NCI-H345 treated with DMSO at 0.1 percent for 48 hours (cell line): ENCODE measurements around the gene PC.
"Not testable (repeated sequence)": the region's sequence is repeated elsewhere in the genome, so short reads cannot be mapped to it uniquely, and the experiment has no call there.

Experiments used
- DNase-seq: peaks from one replicate; lab custom pipeline; 2025; ENCODE audit not compliant: unreplicated experiment; lab: John Stamatoyannopoulos, UW

The PC gene

DNA sequence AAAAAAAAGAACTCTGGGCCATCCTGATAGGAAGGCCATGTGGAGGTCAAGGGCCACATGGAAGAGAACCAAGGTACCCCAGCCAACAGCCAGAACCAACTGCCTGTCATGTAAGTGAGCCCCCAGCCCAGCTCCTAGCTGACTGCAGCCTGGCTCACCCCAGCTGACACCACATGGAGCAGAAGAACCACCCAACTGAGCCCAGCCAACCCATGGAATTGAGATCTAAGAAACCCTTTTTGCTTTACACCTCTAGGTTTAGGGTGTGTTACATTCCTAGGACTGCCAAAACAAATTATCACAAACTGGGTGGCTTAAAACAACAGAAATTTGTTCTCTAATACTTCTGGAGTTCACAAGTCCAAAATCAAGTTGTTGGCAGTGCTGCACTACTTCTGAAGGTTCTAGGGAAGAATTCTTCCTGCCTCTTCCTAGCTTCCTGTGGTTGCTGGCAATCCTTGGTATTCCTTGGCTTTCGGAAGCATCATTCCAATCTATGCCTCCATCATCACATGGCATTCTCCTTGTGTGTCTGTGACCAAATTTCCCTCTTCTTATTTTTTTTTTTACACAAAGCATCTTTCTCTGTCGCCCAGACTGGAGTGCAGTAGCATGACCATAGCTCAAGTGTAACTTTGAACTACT lies 21.3 kb upstream of the PC start:
- no peak for DNase-seq

DNA sequence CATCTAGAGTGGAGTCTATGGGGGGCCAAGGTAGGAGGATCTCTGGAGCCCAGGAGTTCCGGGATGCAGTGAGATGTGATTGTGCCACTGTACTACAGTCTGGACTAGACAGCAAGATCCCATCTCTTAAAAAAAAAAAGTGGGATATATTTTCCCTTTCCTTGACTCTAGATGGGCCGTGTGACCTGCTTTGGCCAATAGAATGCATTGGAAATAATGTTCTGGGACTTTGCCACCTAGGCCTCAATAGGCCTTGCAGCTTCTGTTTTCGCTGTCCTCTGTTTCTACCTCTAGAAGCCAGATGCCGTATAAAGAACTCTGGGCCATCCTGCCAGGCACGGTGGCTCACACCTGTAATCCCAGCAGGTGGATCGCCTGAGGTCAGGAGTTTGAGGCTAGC lies 20.5 kb upstream of the PC start:
- no peak for DNase-seq

DNA sequence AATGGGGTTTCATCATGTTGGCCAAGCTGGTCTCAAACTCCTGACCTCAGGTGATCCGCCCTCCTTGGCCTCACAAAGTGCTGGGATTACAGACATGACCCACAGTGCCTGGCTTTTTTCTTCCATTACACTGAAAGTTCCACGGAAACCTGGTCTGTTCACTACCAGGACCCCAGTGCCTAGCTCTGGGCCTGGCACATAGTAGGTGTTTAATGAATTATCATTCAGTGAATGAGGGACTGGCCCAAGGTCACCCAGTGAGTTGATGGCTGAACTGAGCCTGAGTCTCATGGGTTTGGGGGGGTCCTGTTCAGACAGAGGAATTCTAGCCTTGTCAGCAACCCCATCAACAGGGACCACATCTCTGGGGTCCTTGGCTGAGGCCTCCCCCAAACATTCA lies 20.0 kb upstream of the PC start:
- no peak for DNase-seq

DNA sequence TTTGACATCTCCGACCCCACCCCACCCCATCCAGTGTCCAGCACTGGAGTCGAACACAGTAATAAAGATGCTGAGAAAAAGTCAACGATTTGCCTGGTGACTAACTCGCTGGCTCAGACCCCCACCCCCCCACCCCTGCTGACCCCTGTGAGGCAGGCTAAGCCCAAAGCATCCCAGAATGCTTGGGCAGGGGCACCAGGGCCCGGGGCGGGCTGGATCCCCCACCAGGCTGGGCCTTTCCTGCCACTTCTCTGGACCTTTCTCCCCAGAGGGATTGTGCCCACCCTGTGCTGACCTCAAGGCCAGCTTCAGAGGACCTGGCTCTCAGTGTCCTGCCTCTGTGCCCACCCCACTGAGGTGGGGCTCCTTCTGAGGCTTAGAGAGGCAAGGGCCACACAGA lies 18.7 kb upstream of the PC start:
- no peak for DNase-seq

DNA sequence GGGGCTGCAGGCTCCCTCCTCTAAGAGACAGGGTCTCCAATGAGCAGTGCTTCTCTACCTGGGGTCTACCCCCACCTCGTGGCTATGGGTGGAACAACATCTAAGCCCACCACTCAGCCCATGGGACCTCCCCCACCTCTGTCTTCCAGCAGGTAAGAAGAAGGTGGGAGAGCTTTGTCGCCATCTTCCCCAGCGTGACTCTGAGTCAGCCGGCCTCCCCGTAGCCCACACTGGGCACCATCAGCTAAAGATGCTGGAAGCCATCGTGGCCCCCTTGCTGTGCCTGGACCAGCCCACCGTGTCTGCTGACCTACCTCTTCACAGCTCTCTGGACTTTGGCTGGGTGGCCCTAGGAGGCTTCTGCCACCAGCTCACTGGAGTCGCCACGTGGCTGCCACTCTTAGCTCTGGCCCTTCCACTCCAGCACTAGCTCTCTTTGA lies 17.9 kb upstream of the PC start:
- DNase-seq = no peak

DNA sequence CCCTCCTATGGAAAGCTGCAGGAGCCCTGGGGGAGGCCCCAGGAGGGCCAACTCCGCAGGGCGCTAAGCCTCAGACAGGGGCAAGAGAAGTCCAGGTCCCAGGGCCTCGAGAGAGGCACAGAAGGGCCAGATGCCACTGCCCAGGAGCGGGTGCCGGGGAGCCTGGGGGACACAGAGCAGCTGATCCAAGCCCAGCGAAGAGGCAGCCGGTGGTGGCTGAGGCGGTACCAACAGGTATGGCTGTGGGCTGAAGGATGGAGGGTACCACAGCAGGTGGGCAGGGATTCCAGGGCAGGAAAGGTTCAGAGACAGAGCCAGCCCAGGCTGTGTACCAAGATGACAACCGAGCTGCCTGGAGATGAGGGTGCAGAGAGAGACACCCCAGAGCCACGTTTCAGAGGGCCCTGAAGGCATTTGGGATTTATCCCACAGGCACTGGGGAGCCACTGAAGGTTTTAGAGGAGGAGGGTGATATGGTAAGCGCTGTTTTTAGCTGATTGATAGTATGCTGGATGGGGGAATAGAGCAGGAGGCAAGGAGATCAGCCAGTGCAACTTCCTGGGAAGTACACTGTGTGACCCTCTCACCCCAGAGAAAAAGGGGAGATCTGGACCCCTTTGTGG lies 17.3 kb upstream of the PC start:
- no peak for DNase-seq

DNA sequence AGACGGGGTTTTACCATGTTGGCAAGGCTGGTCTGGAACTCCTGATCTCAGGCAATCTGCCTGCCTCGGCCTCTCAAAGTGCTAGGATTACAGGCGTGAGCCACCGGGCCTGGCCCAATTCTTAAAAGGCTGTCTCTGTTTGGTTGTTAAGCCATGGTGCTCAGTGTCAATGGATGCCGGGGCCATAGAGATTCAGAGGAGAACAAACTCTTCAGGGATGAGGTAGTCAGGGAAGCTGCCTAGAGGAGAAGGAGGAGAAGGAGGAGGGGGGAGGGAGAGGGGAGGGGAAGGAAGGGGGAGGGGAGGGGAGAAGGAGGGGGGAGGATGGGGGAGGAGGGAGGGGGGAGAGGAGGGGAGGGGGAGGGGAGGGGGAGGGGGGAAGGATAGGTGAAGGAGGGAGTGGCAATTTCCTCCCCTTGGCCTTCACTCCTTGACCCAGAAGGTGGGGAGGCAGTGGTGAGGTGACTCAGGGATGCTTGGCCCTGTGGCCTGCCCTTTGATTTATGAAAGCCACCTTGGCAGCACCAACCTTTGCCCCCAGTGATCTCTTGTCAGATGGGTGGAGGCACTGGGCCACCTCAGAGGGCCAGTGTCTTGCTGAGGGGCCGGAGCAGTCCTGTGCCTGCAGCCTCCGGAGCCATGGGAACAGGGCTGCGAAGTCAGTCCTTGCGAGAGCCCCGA lies 16.7 kb upstream of the PC start, which contains the start of gene C11orf86:
Gene C11orf86 (plus strand): TSS at position 581 of the 681 bp plus-strand sequence. CDS start 59 bp downstream, at position 640.
- DNase-seq = no peak

DNA sequence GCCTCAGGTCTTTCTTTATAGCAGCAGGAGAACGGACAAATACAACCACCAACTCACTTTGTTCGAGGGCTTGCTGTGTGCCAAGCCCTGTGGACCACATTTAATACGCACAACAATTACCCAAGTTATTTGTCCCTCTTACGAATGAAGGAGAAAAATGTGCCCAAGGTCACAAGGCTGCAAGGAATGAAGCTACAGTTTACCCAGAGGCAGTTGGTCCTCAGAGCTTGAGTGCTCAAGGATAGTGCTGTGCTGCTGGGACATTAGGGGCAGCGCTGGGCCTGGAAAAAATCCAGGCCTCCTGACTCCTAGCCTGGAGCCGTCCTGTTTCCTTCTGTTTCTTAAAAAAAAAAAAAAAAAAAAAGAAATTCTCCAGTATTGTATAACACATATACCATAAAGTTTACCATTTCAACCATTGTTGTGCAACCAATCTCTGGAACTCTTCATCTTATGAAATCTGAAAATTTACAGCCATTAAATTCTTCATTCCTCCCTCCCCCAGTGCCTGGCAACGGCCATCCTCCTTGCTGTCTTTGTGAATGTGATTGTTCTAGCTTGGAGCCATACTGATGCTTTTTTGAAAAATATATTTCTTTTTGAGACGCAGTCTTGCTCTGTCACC lies 15.9 kb upstream of the PC start:
- no peak for DNase-seq

DNA sequence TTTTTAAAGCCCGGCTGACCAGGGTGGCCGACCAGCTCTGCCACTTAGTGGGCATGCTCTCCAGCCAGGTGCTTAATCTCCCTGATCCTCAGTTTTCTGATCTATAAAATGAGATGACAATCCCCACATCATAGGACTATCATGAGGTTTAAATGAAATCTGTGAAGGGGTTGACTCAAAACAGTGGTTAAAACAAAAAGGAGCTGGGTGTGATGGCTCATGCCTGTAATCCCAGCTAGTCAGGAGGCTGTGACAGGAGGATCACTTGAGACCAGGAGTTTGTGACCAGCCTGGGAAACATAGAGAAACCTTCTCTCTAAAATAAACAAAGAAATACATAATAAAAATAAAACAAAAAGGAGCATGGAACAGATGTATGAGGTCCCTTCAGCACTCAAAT lies 13.3 kb upstream of the PC start:
- no peak for DNase-seq

DNA sequence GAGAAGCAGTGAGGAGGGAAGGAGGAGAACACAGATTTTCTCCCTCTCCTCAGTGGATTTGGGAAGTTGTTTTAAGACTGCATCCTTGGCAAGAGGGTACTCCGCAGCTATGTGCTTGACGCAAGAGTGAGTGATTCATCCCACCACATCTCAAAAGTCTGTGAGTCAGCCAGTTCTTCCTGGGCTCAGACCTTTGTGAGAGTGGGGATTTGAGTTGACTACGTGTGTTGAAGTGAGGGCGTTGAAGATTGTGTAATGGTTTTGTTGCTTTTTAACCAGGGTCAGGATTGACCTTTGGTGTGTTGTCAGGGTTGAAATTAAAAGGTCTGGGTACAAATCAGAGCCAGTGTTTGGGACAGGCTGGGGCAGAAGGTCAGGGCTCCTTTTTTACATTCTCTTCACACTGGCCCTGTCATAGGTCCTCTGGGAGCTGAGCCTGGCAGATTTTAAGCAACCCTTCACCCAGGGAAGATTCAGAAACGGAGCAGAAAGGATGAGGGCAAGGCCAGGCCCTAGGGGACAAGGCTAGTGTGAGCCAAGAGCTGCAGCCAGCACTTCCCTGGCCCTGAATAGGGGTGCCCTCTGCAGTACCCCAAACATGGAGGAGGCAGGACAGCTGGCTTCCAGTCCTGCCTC lies 12.7 kb upstream of the PC start:
- DNase-seq = no peak

DNA sequence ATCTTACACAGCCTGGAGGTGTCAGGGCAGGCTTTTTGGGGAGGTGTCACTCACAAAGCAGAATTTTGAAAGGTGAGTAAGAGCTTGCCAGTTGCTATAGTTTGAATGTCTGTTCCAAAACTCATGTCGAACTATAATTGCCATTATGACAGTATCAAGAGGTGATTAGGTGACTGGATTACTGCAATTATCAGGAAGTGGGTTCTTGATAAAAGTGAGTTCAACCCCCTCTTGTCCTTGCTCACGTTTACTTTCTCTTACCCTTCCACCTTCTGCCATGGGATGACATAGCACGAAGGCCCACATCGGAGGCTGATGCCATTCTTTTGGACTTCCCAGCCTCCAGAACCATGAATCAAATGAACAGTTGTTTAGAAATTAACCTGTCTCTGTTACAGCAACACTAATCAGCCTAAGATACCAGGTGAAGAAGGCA lies 12.2 kb upstream of the PC start:
- DNase-seq = no peak

DNA sequence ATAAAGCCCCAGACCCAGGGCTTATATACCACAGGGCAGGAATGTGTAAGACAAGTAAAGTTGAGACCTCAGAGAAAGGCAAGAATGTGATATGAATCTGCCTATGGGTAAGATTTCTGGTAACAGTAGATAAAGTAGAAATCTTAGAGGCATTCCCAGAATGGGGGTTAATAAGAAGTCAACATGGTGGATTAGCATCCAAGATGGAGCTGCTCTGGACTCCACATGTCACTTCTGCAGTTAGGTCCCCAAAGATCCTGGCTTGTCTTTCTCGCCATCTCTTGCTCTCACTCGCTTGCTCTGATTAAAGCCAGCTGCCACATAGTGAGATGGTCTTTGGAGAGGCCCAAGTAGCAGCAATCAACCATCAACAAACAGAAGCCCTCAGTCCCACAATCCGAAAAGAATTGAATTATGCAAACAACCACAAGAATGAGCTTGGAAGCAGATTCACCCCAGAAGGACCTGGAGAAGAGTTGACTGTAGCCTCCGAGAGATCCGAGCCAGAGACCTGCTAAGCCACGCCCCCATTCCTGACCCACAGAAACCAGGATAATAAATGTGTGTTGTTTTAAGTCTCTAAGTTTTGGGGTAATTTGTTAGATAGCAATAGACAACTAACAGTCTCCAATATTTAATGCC lies 11.5 kb upstream of the PC start:
- DNase-seq = no peak

DNA sequence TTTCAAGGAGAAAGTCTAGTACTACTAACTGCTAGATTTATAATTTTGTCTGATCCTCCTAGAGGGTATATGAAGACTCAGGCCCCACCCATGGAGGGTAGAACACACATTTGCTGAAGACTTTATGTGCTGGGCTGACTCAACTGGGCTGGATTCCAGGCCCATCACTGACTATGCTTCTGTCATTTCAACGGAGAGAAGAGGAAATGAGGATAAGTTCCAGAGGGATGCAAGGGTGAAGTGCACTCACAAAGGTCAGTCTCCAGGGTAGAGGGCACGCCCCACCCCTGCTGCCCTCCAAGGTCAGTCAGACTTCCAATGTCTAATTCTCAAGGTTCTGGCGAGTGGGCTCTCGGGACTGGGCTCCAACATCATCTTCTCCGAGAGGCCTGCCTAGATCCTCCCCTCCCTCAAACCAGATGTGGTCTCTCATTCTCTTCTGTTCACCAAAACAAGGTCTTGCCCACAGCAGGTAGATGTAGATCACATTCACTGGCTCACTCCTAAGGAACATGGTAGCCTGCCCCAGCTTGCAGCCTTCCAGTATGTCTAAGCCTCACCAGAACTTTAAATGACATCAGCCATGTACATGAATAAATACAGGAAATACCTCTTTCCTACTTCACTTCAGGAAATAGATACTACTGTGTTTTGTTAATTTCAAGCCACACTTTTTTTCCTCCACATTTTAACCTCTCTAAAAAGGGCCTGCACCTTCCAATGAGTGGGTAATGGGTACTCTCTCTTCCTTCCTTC lies 9.7 kb upstream of the PC start:
- no peak for DNase-seq

DNA sequence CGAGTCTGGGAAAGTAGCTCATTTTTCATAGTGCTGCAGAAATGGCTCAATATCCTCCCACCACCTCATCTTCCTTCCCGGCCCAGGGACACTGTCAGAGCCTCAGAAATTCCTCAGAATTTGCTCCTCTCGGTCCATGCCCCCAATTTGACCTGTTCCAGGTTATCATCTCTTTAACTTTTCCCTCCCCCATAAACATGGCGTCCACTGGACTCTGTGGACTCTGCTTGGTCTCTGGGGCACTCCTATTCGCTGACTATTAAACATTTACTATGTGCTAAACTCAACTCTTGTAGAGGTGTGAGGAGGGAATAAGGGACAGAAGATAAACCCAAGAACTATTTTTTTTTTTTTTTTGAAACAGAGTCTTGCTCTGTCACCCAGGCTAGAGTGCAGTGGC lies 8.2 kb upstream of the PC start:
- no peak for DNase-seq

DNA sequence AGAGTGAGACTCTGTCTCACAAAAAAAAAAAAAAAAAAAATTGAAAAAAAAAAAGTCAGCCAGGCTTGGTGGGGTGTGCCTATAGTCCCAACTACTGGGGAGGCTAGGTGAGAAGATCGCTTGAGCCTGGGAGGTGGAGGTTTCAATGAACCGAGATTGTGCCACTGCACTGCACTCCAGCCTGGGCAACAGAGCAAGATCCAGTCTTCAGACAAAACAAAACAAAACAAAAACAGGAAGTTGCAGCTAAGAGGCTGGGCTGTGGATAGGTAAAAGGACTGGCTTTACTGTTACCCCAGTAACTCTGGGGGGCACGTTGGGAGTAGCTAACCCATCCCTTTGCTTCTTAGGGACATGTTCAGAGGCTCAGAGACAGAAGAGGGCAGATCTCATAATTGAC lies 6.3 kb upstream of the PC start:
- no peak for DNase-seq

DNA sequence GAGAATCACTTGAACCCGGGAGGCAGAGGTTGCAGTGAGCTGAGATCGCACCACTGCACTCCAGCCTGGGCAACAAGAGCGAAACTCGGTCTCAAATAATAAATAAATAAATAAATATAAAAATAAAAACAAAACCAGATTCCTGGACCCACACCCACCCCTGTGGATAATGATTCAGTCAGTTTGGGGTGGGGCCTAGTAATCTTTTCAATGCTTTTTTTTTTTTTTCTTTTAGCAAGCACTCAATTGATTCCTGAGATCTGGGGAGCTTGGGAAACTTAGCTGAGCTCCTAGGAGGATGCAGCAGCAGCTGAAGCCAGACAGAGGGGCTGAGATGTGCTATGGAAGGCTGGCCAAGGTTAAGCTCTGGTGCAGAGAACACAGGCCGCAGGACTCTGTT lies 4.6 kb upstream of the PC start:
- no peak for DNase-seq

DNA sequence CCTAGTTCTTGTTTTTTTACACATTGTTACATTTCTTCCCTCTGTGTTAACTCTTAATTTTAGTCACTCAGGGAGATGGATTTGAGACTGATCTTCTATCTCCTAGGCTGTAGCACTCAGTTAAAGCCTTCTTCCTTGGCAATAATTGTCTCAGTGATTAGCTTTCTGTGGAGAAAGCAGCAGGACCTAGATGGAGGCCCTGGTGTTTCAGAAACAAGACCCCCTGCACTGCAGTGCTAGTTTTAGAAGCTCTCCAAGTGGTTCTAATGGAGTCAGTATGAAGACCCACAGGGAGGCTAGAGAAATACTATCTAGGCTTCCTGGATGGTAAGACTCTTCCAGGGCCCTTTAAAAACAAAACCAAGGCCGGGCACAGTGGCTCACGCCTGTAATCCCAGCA lies 4.1 kb upstream of the PC start:
- no peak for DNase-seq

DNA sequence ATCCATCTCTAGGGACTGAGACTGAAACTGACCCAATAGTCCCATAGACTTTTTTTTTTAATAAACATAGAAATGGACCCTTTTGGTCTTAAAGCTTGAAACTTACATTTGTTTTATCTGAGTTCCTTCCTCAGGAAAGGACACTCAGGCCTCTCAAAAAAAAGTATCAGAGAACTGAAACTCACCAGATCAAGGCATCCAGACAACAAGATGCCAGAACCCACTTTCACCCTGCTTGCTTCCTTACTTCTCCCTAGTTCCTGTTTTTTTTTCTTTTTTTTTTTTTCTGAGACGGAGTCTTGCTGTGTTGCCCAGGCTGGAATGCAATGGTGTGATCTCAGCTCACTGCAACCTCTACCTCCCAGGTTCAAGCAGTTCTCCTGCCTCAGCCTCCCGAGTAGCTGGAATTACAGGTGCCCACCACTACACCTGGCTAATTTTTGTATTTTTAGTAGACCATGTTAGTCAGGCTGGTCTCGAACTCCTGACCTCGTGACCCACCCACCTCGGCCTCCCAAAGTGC lies 3.6 kb upstream of the PC start:
- DNase-seq = not testable (repeated sequence)

DNA sequence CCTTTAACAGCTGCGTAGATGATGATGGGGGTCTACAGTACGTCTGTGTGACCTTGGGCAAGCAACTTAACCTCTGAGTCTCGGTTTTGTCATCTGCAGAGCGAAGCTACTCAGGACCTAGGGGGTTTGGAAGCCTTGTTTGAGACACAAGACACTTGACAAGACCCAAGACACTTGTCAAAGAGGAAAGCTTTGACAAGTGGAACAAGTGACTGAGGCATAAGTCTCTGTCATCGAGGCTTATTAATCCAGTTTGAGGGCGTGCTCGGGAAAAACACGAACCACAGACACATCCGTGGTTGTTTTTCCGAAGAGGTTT lies 732 bp upstream of the PC start:
- DNase-seq = no peak

DNA sequence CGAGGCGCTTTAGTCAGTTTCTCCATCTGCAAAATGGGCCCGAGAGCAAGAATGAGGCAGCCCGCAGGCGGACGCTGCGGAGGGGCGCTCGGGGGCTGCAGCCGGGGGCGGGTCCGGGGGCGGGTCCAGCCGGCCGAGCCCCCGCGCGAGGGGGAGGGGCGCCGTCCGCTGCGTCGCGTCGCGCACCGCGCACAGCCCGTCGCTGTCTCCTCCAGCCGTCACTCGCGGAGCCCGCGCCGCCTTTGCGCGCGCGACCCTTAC lies 282 bp downstream of the PC start:
- DNase-seq = no peak
